Loucy (cell line): ENCODE data around the gene ARHGEF17.

ENCODE experiments used
- H2AFZ ChIP-seq: fragments of 200-600 bp; sonication (generic); 2 replicates; pipeline ENCODE4 v1.6.0; 2016; ENCODE audit warnings: antibody characterized with exemption, mild to moderate bottlenecking, low read length, moderate library complexity
- H3F3A ChIP-seq: fragments of 200-600 bp; 2 replicates; pipeline ENCODE4 v1.6.0; 2016; ENCODE audit warnings: antibody characterized with exemption, low read depth, mild to moderate bottlenecking
- H3K27me3 ChIP-seq: fragments of 200-600 bp; sonication (generic); 2 replicates; pipeline ENCODE4 v1.6.1; 2014; ENCODE audit warnings: low read length, mild to moderate bottlenecking; ENCODE audit not compliant: insufficient read depth, poor library complexity, severe bottlenecking
- H3K36me3 ChIP-seq: fragments of 200-600 bp; sonication (generic); 2 replicates; pipeline ENCODE4 v1.6.1; 2016; ENCODE audit warnings: low read length; ENCODE audit not compliant: insufficient read depth
- H3K4me1 ChIP-seq: fragments of 200-600 bp; sonication (generic); 2 replicates; pipeline ENCODE4 v1.5.1; 2014; ENCODE audit warnings: low read length, mild to moderate bottlenecking; ENCODE audit not compliant: insufficient read depth, poor library complexity, severe bottlenecking
- H3K4me2 ChIP-seq: fragments of 200-600 bp; sonication (generic); 2 replicates; pipeline ENCODE4 v1.6.0; 2014; ENCODE audit warnings: antibody characterized with exemption, low read length, low read depth, mild to moderate bottlenecking; ENCODE audit not compliant: poor library complexity, severe bottlenecking
- H3K4me3 ChIP-seq: fragments of 200-600 bp; sonication (generic); 2 replicates; pipeline ENCODE4 v1.5.1; 2014; ENCODE audit warnings: low read length, mild to moderate bottlenecking, mixed read lengths; ENCODE audit not compliant: poor library complexity, severe bottlenecking
- H3K79me2 ChIP-seq: fragments of 200-600 bp; sonication (generic); 2 replicates; pipeline ENCODE4 v1.6.1; 2014; ENCODE audit warnings: low read length; ENCODE audit not compliant: insufficient read depth
- H3K9ac ChIP-seq: fragments of 200-600 bp; sonication (generic); 2 replicates; pipeline ENCODE4 v1.6.0; 2014; ENCODE audit warnings: mild to moderate bottlenecking, low read depth, low read length, moderate library complexity; ENCODE audit not compliant: poor library complexity, severe bottlenecking
- H3K9me2 ChIP-seq: fragments of 200-600 bp; sonication (generic); replicated peaks from 2 replicates; pipeline ENCODE4 v1.6.1; 2016; ENCODE audit warnings: low read depth, low read length, mixed read lengths
- H3K9me3 ChIP-seq: fragments of 200-600 bp; sonication (generic); 2 replicates; pipeline ENCODE4 v1.6.1; 2014; ENCODE audit warnings: mild to moderate bottlenecking, antibody characterized with exemption, low read length, low read depth; ENCODE audit not compliant: insufficient read depth
- H4K20me1 ChIP-seq: fragments of 200-600 bp; sonication (generic); 2 replicates; pipeline ENCODE4 v1.6.0; 2014; ENCODE audit warnings: antibody characterized with exemption, low read length, mild to moderate bottlenecking; ENCODE audit not compliant: insufficient read depth, poor library complexity, severe bottlenecking
- EZH2phosphoT487 ChIP-seq: fragments of 200-600 bp; IDR thresholded peaks from 2 replicates; pipeline ENCODE4 v1.6.1; 2018; ENCODE audit warnings: antibody characterized with exemption, mild to moderate bottlenecking, moderate library complexity, borderline replicate concordance
- TF ChIP-seq, protein P1 (sequence below): fragments of 200-600 bp; sonication (generic); conservative IDR thresholded peaks from 2 replicates; pipeline ENCODE4 v1.5.1; 2014; ENCODE audit warnings: mild to moderate bottlenecking, antibody characterized with exemption, low read length

ARHGEF17 gene

GRCh38 chr11:73406131-73406530 lies 98.1 kb downstream of the ARHGEF17 start:
- Histone ChIP-seq H3K79me2 (no peaks in the 10 kb centered on the region), H3K9ac (no peak overlapping the region), H3K9me2 (no peaks in the 10 kb centered on the region), H3K4me3 (no peak overlapping the region), H2AFZ (no peak overlapping the region), H3K9me3 (no peaks in the 10 kb centered on the region), H3K36me3 (peaks cover 64% of the 10 kb centered on the region; the same call in 1 of the 2 replicates), H3K27me3 (no peaks in the 10 kb centered on the region), H3K4me1 (no peaks in the 10 kb centered on the region), H3K4me2 (no peak overlapping the region), H4K20me1 (no peaks in the 10 kb centered on the region), H3F3A (no peaks in the 10 kb centered on the region)
- no peak for TF ChIP-seq EZH2phosphoT487
- TF ChIP-seq, protein P1, sequence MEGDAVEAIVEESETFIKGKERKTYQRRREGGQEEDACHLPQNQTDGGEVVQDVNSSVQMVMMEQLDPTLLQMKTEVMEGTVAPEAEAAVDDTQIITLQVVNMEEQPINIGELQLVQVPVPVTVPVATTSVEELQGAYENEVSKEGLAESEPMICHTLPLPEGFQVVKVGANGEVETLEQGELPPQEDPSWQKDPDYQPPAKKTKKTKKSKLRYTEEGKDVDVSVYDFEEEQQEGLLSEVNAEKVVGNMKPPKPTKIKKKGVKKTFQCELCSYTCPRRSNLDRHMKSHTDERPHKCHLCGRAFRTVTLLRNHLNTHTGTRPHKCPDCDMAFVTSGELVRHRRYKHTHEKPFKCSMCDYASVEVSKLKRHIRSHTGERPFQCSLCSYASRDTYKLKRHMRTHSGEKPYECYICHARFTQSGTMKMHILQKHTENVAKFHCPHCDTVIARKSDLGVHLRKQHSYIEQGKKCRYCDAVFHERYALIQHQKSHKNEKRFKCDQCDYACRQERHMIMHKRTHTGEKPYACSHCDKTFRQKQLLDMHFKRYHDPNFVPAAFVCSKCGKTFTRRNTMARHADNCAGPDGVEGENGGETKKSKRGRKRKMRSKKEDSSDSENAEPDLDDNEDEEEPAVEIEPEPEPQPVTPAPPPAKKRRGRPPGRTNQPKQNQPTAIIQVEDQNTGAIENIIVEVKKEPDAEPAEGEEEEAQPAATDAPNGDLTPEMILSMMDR: no peak

- Histone ChIP-seq H3K36me3 (peaks cover 68% of the 10 kb centered on the region; the same call in 1 of the 2 replicates), H3K4me1 (no peaks in the 10 kb centered on the region), H3K9ac (no peak overlapping the region), H4K20me1 (no peaks in the 10 kb centered on the region), H3K4me2 (no peak overlapping the region), H3K79me2 (no peaks in the 10 kb centered on the region), H3K9me3 (no peaks in the 10 kb centered on the region), H3K4me3 (no peak overlapping the region), H3K9me2 (no peaks in the 10 kb centered on the region), H3K27me3 (no peaks in the 10 kb centered on the region), H2AFZ (no peak overlapping the region), H3F3A (no peaks in the 10 kb centered on the region)
- TF ChIP-seq, protein P1: no peak
- TF ChIP-seq EZH2phosphoT487: no peak
These were observed 98.5 kb downstream of the ARHGEF17 start for GRCh38 chr11:73406619-73407018.

- Histone ChIP-seq H3K9ac (no peak overlapping the region), H3K36me3 (peaks cover 76% of the 10 kb centered on the region; the same call in 1 of the 2 replicates), H3K27me3 (no peaks in the 10 kb centered on the region), H3K4me1 (no peaks in the 10 kb centered on the region), H3K4me2 (no peak overlapping the region), H4K20me1 (no peaks in the 10 kb centered on the region), H3F3A (no peaks in the 10 kb centered on the region), H3K79me2 (no peaks in the 10 kb centered on the region), H3K4me3 (no peak overlapping the region), H2AFZ (no peak overlapping the region), H3K9me3 (no peaks in the 10 kb centered on the region), H3K9me2 (no peaks in the 10 kb centered on the region)
- TF ChIP-seq, protein P1: no peak
- TF ChIP-seq EZH2phosphoT487: no peak
These were observed 101.4 kb downstream of the ARHGEF17 start for GRCh38 chr11:73409431-73409830.
